IMR-90 (cell line): ENCODE measurements around the gene PTK6. TPM values are rescaled to one million over a fixed set of nuclear protein-coding genes. Genes with fewer than 3 reads are reported as not detected.

Experiments used
- ATAC-seq: fragments of 200-7000 bp; cut with Tn5 transposase; 2 replicates; pipeline ENCODE4 v1.9.1; 2020; ENCODE audit warnings: low read depth, mild to moderate bottlenecking, moderate library complexity
- BruUV-seq: library from RNA; stranded (reverse); fragments of 400-500 nt; replicated peaks from 2 replicates; lab custom pipeline; 2021; lab: Mats Ljungman, UMichigan
- CTCF ChIA-PET: fragments of 300-600 bp; formaldehyde crosslinking; extraction: SDS; loops from one replicate; lab custom pipeline; 2021; ENCODE audit warnings: antibody characterized with exemption; lab: Yijun Ruan, JAX
- POLR2A ChIA-PET: fragments of 300-600 bp; sonication (Branson Sonifier 250); formaldehyde crosslinking; loops from one replicate; lab custom pipeline; 2022; ENCODE audit warnings: antibody characterized with exemption; ENCODE audit not compliant: unreplicated experiment; lab: Charles Lee
- DNase-seq: peaks from one replicate; pipeline ENCODE4 v3.0.0; 2013
- H2AFZ ChIP-seq: replicated peaks from 2 replicates; pipeline ENCODE3; 2013; ENCODE audit warnings: low read length, mild to moderate bottlenecking; ENCODE audit not compliant: poor library complexity
- H2AK5ac ChIP-seq: 2 replicates; pipeline ENCODE4 v1.6.1; 2013; ENCODE audit warnings: low read depth, low read length, inconsistent platforms
- H2AK9ac ChIP-seq: replicated peaks from 2 replicates; pipeline ENCODE3; 2013; ENCODE audit warnings: mild to moderate bottlenecking, low read depth, low read length, moderate library complexity; ENCODE audit not compliant: poor library complexity
- H2BK120ac ChIP-seq: 2 replicates; pipeline ENCODE4 v1.6.1; 2013; ENCODE audit warnings: low read depth, low read length, inconsistent platforms
- H2BK15ac ChIP-seq: 3 replicates; pipeline ENCODE4 v1.6.1; 2013; ENCODE audit warnings: low read depth, low read length, inconsistent platforms
- H2BK20ac ChIP-seq: 2 replicates; pipeline ENCODE4 v1.6.1; 2013; ENCODE audit warnings: low read depth, mild to moderate bottlenecking, inconsistent platforms, low read length, moderate library complexity
- H2BK5ac ChIP-seq: 2 replicates; pipeline ENCODE4 v1.6.1; 2013; ENCODE audit warnings: mild to moderate bottlenecking, low read depth, low read length, inconsistent platforms; ENCODE audit not compliant: poor library complexity, severe bottlenecking
- H3K14ac ChIP-seq: replicated peaks from 2 replicates; pipeline ENCODE4 v1.6.1; 2013; ENCODE audit warnings: low read depth, low read length, inconsistent platforms
- H3K18ac ChIP-seq: 2 replicates; pipeline ENCODE4 v1.6.1; 2013; ENCODE audit warnings: low read depth, low read length, control low read depth
- H3K23ac ChIP-seq: 2 replicates; pipeline ENCODE4 v1.6.1; 2013; ENCODE audit warnings: low read depth, low read length, inconsistent platforms
- H3K27ac ChIP-seq: 2 replicates; pipeline ENCODE4 v1.5.1; 2013; ENCODE audit warnings: mild to moderate bottlenecking, control low read depth, low read length; ENCODE audit not compliant: insufficient read depth
- H3K27me3 ChIP-seq: 2 replicates; pipeline ENCODE4 v1.6.1; 2013; ENCODE audit warnings: low read length; ENCODE audit not compliant: control insufficient read depth, insufficient read depth
- H3K36me3 ChIP-seq: 2 replicates; pipeline ENCODE4 v1.6.1; 2013; ENCODE audit warnings: low read length, mixed read lengths; ENCODE audit not compliant: control insufficient read depth, insufficient read depth
- H3K4ac ChIP-seq: 2 replicates; pipeline ENCODE4 v1.6.1; 2013; ENCODE audit warnings: low read depth, low read length, inconsistent platforms
- H3K4me1 ChIP-seq: 2 replicates; pipeline ENCODE4 v1.6.1; 2013; ENCODE audit warnings: low read length, mixed read lengths; ENCODE audit not compliant: control insufficient read depth, insufficient read depth
- H3K4me2 ChIP-seq: 2 replicates; pipeline ENCODE4 v1.6.1; 2013; ENCODE audit warnings: low read depth, mild to moderate bottlenecking, control low read depth, low read length, moderate library complexity
- H3K4me3 ChIP-seq: 2 replicates; pipeline ENCODE4 v1.5.1; 2013; ENCODE audit warnings: low read depth, mild to moderate bottlenecking, control low read depth, low read length, moderate library complexity; ENCODE audit not compliant: insufficient read depth
- H3K56ac ChIP-seq: 2 replicates; pipeline ENCODE4 v1.6.1; 2013; ENCODE audit warnings: low read length, inconsistent platforms; ENCODE audit not compliant: insufficient read depth; ENCODE audit errors: extremely low read depth
- H3K79me1 ChIP-seq, 2 experiments: 2 replicates each; pipeline ENCODE4 v1.6.1; 2013; ENCODE audit warnings: low read length in 2 of 2, inconsistent platforms in 1 of 2, low read depth in 1 of 2
- H3K9ac ChIP-seq: 2 replicates; pipeline ENCODE4 v1.6.1; 2013; ENCODE audit warnings: low read depth, low read length, control low read depth
- H3K9me1 ChIP-seq: 2 replicates; pipeline ENCODE4 v1.6.1; 2013; ENCODE audit warnings: low read length, inconsistent platforms; ENCODE audit not compliant: insufficient read depth
- H3K9me3 ChIP-seq: 2 replicates; pipeline ENCODE4 v1.6.1; 2013; ENCODE audit warnings: low read length; ENCODE audit not compliant: control insufficient read depth, insufficient read depth
- H4K20me1 ChIP-seq: 2 replicates; pipeline ENCODE4 v1.6.1; 2013; ENCODE audit warnings: low read length, inconsistent platforms; ENCODE audit not compliant: insufficient read depth
- H4K5ac ChIP-seq: 2 replicates; pipeline ENCODE4 v1.6.1; 2013; ENCODE audit warnings: mild to moderate bottlenecking, low read depth, low read length, control low read depth
- H4K8ac ChIP-seq, 2 experiments: 2 replicates each; pipeline ENCODE4 v1.6.1; 2013; ENCODE audit warnings: low read depth in 2 of 2, low read length in 2 of 2, control low read depth in 1 of 2, inconsistent platforms in 1 of 2
- H4K91ac ChIP-seq: 2 replicates; pipeline ENCODE4 v1.6.1; 2013; ENCODE audit warnings: low read depth, low read length, inconsistent platforms; ENCODE audit not compliant: insufficient read depth
- BHLHE40 ChIP-seq: fragments of 150-350 bp; IDR thresholded peaks from 2 replicates; pipeline ENCODE4 v1.6.1; 2016; ENCODE audit warnings: mild to moderate bottlenecking, low read depth, low read length
- CEBPB ChIP-seq: IDR thresholded peaks from 2 replicates; pipeline ENCODE4 v1.6.1; 2012; ENCODE audit warnings: low read depth, low read length, improper control_type of control experiment
- CHD1 ChIP-seq: IDR thresholded peaks from 2 replicates; pipeline ENCODE4 v1.6.1; 2012; ENCODE audit warnings: low read depth, low read length, improper control_type of control experiment
- FOS ChIP-seq: fragments of 150-350 bp; IDR thresholded peaks from 2 replicates; pipeline ENCODE4 v1.6.1; 2016; ENCODE audit warnings: low read depth, low read length
- MAZ ChIP-seq: IDR thresholded peaks from 2 replicates; pipeline ENCODE4 v1.6.1; 2012; ENCODE audit warnings: low read depth, mild to moderate bottlenecking, low read length, improper control_type of control experiment, moderate library complexity, borderline replicate concordance
- MXI1 ChIP-seq: IDR thresholded peaks from 2 replicates; pipeline ENCODE4 v1.6.1; 2012; ENCODE audit warnings: low read depth, mild to moderate bottlenecking, low read length, moderate library complexity, borderline replicate concordance
- NFE2L2 ChIP-seq: fragments of 150-350 bp; IDR thresholded peaks from 2 replicates; pipeline ENCODE4 v1.6.1; 2016; ENCODE audit warnings: low read depth, mild to moderate bottlenecking, low read length
- POLR2A ChIP-seq: IDR thresholded peaks from 2 replicates; pipeline ENCODE4 v1.6.1; 2012; ENCODE audit warnings: mild to moderate bottlenecking, low read depth, low read length
- RAD21 ChIP-seq: IDR thresholded peaks from 2 replicates; pipeline ENCODE4 v1.6.1; 2012; ENCODE audit warnings: low read length, improper control_type of control experiment
- RCOR1 ChIP-seq: IDR thresholded peaks from 2 replicates; pipeline ENCODE4 v1.6.1; 2012; ENCODE audit warnings: mild to moderate bottlenecking, low read length, improper control_type of control experiment; ENCODE audit not compliant: insufficient replicate concordance
- SMC3 ChIP-seq: fragments of 150-350 bp; IDR thresholded peaks from 2 replicates; pipeline ENCODE4 v1.6.1; 2016; ENCODE audit warnings: low read depth, mild to moderate bottlenecking, antibody characterized with exemption, low read length, moderate library complexity
- WGBS, 2 experiments: methylation state at CpG; one replicate each; pipeline versions ENCODE4 v1.1.5 to v1.1.7; 2013; ENCODE audit warnings: missing lambda C conversion rate in 2 of 2; ENCODE audit not compliant: insufficient read length in 1 of 2; ENCODE audit errors: extremely low coverage in 2 of 2; 5-methylcytosine and 5-hydroxymethylcytosine counted together
- dilution Hi-C: fragments of 300-500 bp; cut with HindIII; formaldehyde crosslinking; loops from one replicate; pipeline ENCODE4 v1.14.3; 2018; ENCODE audit warnings: low sequenced_read_pairs; ENCODE audit not compliant: unreplicated experiment
- in situ Hi-C: fragments of 300-500 bp; cut with MboI; formaldehyde crosslinking; loops from 3 replicates; pipeline ENCODE4 v1.14.3; 2019; ENCODE audit warnings: low sequenced_read_pairs, inconsistent platforms, mixed read lengths
- intact Hi-C: fragments of 100-400 bp; cut with micrococcal nuclease; formaldehyde crosslinking; loops from 2 replicates; pipeline ENCODE4 v1.10.0; 2022
- polyA plus RNA-seq, 3 experiments: library from polyadenylated mRNA; depleted of rRNA; stranded (reverse); fragments of >200 nt; gene quantifications; 2 replicates each; pipeline ENCODE4 v1.2.3, GENCODE V29; 2012; ENCODE audit warnings: low replicate concordance in 1 of 3
- total RNA-seq: library from RNA; depleted of rRNA; stranded (reverse); fragments of >200 nt; gene quantifications from 2 replicates; pipeline ENCODE4 v1.2.3, GENCODE V29; 2012
- TF ChIP-seq, protein P1 (sequence below): conservative IDR thresholded peaks from 2 replicates; pipeline ENCODE4 v1.5.1; 2012; ENCODE audit warnings: mild to moderate bottlenecking, low read depth, low read length, improper control_type of control experiment
- TF ChIP-seq, protein P2 (sequence below): fragments of 150-350 bp; IDR thresholded peaks from 2 replicates; pipeline ENCODE4 v1.6.1; 2017; ENCODE audit warnings: mild to moderate bottlenecking, antibody characterized with exemption, low read length, low read depth
- TF ChIP-seq, protein P3 (sequence below): fragments of 150-350 bp; IDR thresholded peaks from 2 replicates; pipeline ENCODE4 v1.6.1; 2016; ENCODE audit warnings: low read depth, mild to moderate bottlenecking, low read length, moderate library complexity, borderline replicate concordance

Gene PTK6
- total and polyA plus RNA-seq, 2 of the 4 experiments (the other 2 are of a cell fraction): not detected

DNA sequence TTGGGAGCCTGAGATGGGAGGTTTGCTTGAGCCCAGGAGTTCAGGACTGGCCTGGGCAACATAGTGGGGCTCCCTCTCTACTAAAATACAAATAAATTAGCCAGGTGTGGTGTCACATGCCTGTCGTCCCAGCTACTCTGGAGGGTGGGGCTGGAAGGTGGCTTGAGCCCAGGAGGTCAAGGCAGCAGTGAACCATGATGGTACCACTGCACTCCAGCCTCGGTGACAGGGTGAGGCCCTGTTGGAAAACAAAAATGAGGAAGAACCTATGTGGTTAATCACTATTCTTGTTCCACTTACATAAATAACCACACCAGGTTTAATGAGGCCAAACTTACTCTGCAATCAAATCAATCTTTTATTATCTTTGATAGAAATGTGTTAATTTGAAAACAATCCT, 11.2 kb downstream of the PTK6 start:
- no peak overlapping the region for H2BK15ac ChIP-seq
- BruUV-seq: no TSS peak
- H3K79me1 ChIP-seq: peaks cover 15 to 29% of the 10 kb centered on the region in 2 experiments
- dilution Hi-C loops (no loop called here), intact Hi-C loops (no loop called here), in situ Hi-C loops (no loop called here)
- H2BK5ac ChIP-seq: no peak overlapping the region
- no peaks in the 10 kb centered on the region for H3K9me3 ChIP-seq
- H3K36me3 ChIP-seq: peaks cover 22% of the 10 kb centered on the region
- H3K4me3 ChIP-seq: no peak overlapping the region
- H3K4me2 ChIP-seq: no peak overlapping the region
- H3K56ac ChIP-seq: no peak overlapping the region
- no CpG with 5 or more reads among the region's 2 CpGs for WGBS, 2 experiments
- H2BK20ac ChIP-seq: no peak overlapping the region
- H4K20me1 ChIP-seq: peaks cover 29% of the 10 kb centered on the region
- no peak overlapping the region for H2AK9ac ChIP-seq
- H3K27ac ChIP-seq: no peak overlapping the region
- H4K5ac ChIP-seq: no peak overlapping the region
- DNase-seq (no peak), ATAC-seq (no peak)
- H3K18ac ChIP-seq: no peak overlapping the region
- H3K4ac ChIP-seq: no peak overlapping the region
- TF ChIP-seq CHD1 (no peak), POLR2A (no peak), BHLHE40 (no peak), RAD21 (no peak), FOS (no peak), RCOR1 (no peak), MAZ (no peak), CEBPB (no peak), SMC3 (no peak), MXI1 (no peak), NFE2L2 (no peak)
- TF ChIP-seq, protein P1, sequence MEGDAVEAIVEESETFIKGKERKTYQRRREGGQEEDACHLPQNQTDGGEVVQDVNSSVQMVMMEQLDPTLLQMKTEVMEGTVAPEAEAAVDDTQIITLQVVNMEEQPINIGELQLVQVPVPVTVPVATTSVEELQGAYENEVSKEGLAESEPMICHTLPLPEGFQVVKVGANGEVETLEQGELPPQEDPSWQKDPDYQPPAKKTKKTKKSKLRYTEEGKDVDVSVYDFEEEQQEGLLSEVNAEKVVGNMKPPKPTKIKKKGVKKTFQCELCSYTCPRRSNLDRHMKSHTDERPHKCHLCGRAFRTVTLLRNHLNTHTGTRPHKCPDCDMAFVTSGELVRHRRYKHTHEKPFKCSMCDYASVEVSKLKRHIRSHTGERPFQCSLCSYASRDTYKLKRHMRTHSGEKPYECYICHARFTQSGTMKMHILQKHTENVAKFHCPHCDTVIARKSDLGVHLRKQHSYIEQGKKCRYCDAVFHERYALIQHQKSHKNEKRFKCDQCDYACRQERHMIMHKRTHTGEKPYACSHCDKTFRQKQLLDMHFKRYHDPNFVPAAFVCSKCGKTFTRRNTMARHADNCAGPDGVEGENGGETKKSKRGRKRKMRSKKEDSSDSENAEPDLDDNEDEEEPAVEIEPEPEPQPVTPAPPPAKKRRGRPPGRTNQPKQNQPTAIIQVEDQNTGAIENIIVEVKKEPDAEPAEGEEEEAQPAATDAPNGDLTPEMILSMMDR: no peak
- TF ChIP-seq, protein P2, sequence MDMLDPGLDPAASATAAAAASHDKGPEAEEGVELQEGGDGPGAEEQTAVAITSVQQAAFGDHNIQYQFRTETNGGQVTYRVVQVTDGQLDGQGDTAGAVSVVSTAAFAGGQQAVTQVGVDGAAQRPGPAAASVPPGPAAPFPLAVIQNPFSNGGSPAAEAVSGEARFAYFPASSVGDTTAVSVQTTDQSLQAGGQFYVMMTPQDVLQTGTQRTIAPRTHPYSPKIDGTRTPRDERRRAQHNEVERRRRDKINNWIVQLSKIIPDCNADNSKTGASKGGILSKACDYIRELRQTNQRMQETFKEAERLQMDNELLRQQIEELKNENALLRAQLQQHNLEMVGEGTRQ: no peak
- TF ChIP-seq, protein P3, sequence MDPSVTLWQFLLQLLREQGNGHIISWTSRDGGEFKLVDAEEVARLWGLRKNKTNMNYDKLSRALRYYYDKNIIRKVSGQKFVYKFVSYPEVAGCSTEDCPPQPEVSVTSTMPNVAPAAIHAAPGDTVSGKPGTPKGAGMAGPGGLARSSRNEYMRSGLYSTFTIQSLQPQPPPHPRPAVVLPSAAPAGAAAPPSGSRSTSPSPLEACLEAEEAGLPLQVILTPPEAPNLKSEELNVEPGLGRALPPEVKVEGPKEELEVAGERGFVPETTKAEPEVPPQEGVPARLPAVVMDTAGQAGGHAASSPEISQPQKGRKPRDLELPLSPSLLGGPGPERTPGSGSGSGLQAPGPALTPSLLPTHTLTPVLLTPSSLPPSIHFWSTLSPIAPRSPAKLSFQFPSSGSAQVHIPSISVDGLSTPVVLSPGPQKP: no peak
- no peak overlapping the region for H4K91ac ChIP-seq
- H2AFZ ChIP-seq: no peak overlapping the region
- H2AK5ac ChIP-seq: no peak overlapping the region
- peaks cover 9% of the 10 kb centered on the region for H3K4me1 ChIP-seq
- no peak overlapping the region for H2BK120ac ChIP-seq
- POLR2A ChIA-PET: no interaction called here
- H4K8ac ChIP-seq: no peak overlapping the region
- H3K27me3 ChIP-seq: no peaks in the 10 kb centered on the region
- peaks cover 4% of the 10 kb centered on the region; the same call in 1 of the 2 replicates for H3K9me1 ChIP-seq
- H3K14ac ChIP-seq: no peak overlapping the region
- CTCF ChIA-PET: no interaction called here
- H3K23ac ChIP-seq: no peak overlapping the region
- H3K9ac ChIP-seq: no peak overlapping the region
